Upper lobe of right lung (tissue), 1 donor: ENCODE results near the gene KCNJ14. TPM values are rescaled to one million over a fixed set of nuclear protein-coding genes. Genes with fewer than 3 reads are reported as not detected.
A peak's percentile ranks its signal among the peaks of the same experiment; 100 is the strongest.

ENCODE experiments used
- ATAC-seq: fragments of 200-7000 bp; cut with Tn5 transposase; one replicate; pipeline ENCODE4 v1.9.1; 2020; ENCODE audit warnings: mild to moderate bottlenecking, moderate library complexity
- DNase-seq: peaks from one replicate; pipeline ENCODE4 v3.0.0-alpha.2; 2020
- H3K27ac ChIP-seq: fragments of 200-600 bp; one replicate; pipeline ENCODE4 v1.8.0; 2022
- H3K27me3 ChIP-seq: fragments of 200-600 bp; one replicate; pipeline ENCODE4 v1.8.0; 2022; ENCODE audit warnings: mild to moderate bottlenecking
- H3K36me3 ChIP-seq: fragments of 200-600 bp; one replicate; pipeline ENCODE4 v1.8.0; 2022
- H3K4me1 ChIP-seq: fragments of 200-600 bp; one replicate; pipeline ENCODE4 v1.8.0; 2022
- H3K4me3 ChIP-seq: fragments of 200-600 bp; one replicate; pipeline ENCODE4 v1.8.0; 2022; ENCODE audit warnings: mild to moderate bottlenecking
- H3K9me3 ChIP-seq: fragments of 200-600 bp; one replicate; pipeline ENCODE4 v1.8.0; 2022
- CTCF ChIP-seq: fragments of 200-600 bp; IDR thresholded peaks from one replicate; pipeline ENCODE4 v1.8.0; 2022; ENCODE audit warnings: antibody characterized with exemption
- intact Hi-C: fragments of 100-400 bp; cut with DNase I; formaldehyde crosslinking; loops from one replicate; pipeline ENCODE4 v1.11.0; 2022
- total RNA-seq: library from RNA; stranded (reverse); fragmentation: NEBNext Ultra II Directional; extraction: Animal tissue kit (Norgen Biotek cat#: 25700); gene quantifications from one replicate; pipeline ENCODE4 v1.2.1, GENCODE V29; 2021
- donor health status: DM: no; HTN: yes; CAD: no; lungs with severe emphysema.

KCNJ14 gene
- total RNA-seq, 1 donor from 2014 or later = 1.1 TPM

GRCh38 chr19:48468772-48469288 lies 13.5 kb downstream of the KCNJ14 start:
- Histone ChIP-seq H3K4me1 (peaks cover 13% of the 10 kb centered on the region), H3K27me3 (no peaks in the 10 kb centered on the region), H3K4me3 (peak overlapping the region; percentile 95), H3K36me3 (peaks cover 35% of the 10 kb centered on the region), H3K9me3 (no peaks in the 10 kb centered on the region), H3K27ac (peak overlapping the region; percentile 99)
- intact Hi-C loops = no loop called here
- DNase-seq (peak; percentile 100), ATAC-seq (peak; percentile 95)
- TF ChIP-seq CTCF = no peak

- intact Hi-C loops = no loop called here
Measured at GRCh38 chr19:48469289-48469881, 14.0 kb downstream of the KCNJ14 start, which contains the start of gene CYTH2. Gene CYTH2 (plus strand): TSS chr19:48469369. CDS start chr19:48469508, 139 bp downstream.

GRCh38 chr19:48469934-48470680 lies 14.7 kb downstream of the KCNJ14 start:
- H3K27me3 ChIP-seq = no peaks in the 10 kb centered on the region
- H3K4me1 ChIP-seq = peaks cover 13% of the 10 kb centered on the region
- H3K4me3 ChIP-seq = peak overlapping the region; percentile 95
- H3K9me3 ChIP-seq = no peaks in the 10 kb centered on the region
- no peak for TF ChIP-seq CTCF
- no peak for ATAC-seq
- DNase-seq = no peak
- intact Hi-C loops = no loop called here
- peaks cover 48% of the 10 kb centered on the region for H3K36me3 ChIP-seq
- peak overlapping the region; percentile 99 for H3K27ac ChIP-seq

More at GRCh38 chr19:48469289-48469881, 14.0 kb downstream of the KCNJ14 start, which contains the start of gene CYTH2:
- H3K4me1 ChIP-seq = peaks cover 13% of the 10 kb centered on the region
- H3K36me3 ChIP-seq = peaks cover 41% of the 10 kb centered on the region
- peak; percentile 94 for DNase-seq
- no peak for TF ChIP-seq CTCF
- H3K9me3 ChIP-seq = no peaks in the 10 kb centered on the region
- peak; percentile 75 for ATAC-seq
- H3K27me3 ChIP-seq = no peaks in the 10 kb centered on the region
- peak within 1 kb of the TSS; percentile 95 for H3K4me3 ChIP-seq
- H3K27ac ChIP-seq = peak within 1 kb of the TSS; percentile 99

- TF ChIP-seq CTCF = no peak
- no peaks in the 10 kb centered on the region for H3K27me3 ChIP-seq
- intact Hi-C loops = no loop called here
- H3K36me3 ChIP-seq = peaks cover 56% of the 10 kb centered on the region
- no peak for ATAC-seq
- peak overlapping the region; percentile 95 for H3K4me3 ChIP-seq
- no peak for DNase-seq
- H3K27ac ChIP-seq = no peak overlapping the region
- H3K4me1 ChIP-seq = peaks cover 13% of the 10 kb centered on the region
- no peaks in the 10 kb centered on the region for H3K9me3 ChIP-seq
Measured at GRCh38 chr19:48470856-48471255, 15.5 kb downstream of the KCNJ14 start.

- Histone ChIP-seq H3K27ac (no peak overlapping the region), H3K36me3 (peaks cover 65% of the 10 kb centered on the region), H3K4me1 (peaks cover 13% of the 10 kb centered on the region)
Measured at GRCh38 chr19:48471836-48472235, 16.5 kb downstream of the KCNJ14 start.

More at GRCh38 chr19:48471836-48472235, 16.5 kb downstream of the KCNJ14 start:
- no peaks in the 10 kb centered on the region for H3K9me3 ChIP-seq
- intact Hi-C loops = no loop called here
- H3K4me3 ChIP-seq = no peak overlapping the region
- DNase-seq (no peak), ATAC-seq (no peak)
- H3K27me3 ChIP-seq = no peaks in the 10 kb centered on the region
- TF ChIP-seq CTCF = no peak
